Measurements from ENCODE around the gene RAMACL.
A peak's percentile ranks its signal among the peaks of the same experiment; 100 is the strongest.
"Not testable (repeated sequence)": the region's sequence is repeated elsewhere in the genome, so short reads cannot be mapped to it uniquely, and the experiment has no call there.

Gene RAMACL

DNA sequence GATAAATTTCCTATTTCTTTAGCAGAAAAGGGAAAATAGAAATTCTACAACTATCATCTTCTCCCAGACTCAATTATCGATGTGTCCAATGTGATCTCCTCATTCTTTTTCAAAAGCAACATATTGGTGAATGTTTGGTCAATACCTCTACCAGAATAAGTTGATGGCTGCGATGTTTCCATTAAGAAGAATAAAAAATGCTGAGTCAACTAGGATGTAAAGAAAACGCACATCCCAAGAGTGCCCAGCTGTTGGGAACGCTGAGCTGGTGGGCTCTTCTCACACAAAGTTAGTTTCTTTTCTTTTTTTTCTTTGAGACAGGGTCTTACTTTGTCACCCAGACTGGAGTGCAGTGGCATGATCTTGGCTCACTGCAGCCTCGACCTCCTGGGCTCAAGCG, 39.8 kb downstream of the RAMACL start:
- no peak for DNase-seq (ENCODE audit: low spot score in 2 of 2)
- Mint-ChIP-seq H3K27me3 (peaks cover 17% of the 10 kb centered on the region), H3K27ac (ENCODE audit: low read depth) (no peak overlapping the region), H3K36me3 (ENCODE audit: insufficient read depth) (no peaks in the 10 kb centered on the region), H3K4me3 (no peak overlapping the region), H3K4me1 (peaks cover 8% of the 10 kb centered on the region), H3K9me3 (no peaks in the 10 kb centered on the region)
- no peak for ATAC-seq (replicated peaks; ENCODE audit: extremely low read depth, poor library complexity, severe bottlenecking)

DNA sequence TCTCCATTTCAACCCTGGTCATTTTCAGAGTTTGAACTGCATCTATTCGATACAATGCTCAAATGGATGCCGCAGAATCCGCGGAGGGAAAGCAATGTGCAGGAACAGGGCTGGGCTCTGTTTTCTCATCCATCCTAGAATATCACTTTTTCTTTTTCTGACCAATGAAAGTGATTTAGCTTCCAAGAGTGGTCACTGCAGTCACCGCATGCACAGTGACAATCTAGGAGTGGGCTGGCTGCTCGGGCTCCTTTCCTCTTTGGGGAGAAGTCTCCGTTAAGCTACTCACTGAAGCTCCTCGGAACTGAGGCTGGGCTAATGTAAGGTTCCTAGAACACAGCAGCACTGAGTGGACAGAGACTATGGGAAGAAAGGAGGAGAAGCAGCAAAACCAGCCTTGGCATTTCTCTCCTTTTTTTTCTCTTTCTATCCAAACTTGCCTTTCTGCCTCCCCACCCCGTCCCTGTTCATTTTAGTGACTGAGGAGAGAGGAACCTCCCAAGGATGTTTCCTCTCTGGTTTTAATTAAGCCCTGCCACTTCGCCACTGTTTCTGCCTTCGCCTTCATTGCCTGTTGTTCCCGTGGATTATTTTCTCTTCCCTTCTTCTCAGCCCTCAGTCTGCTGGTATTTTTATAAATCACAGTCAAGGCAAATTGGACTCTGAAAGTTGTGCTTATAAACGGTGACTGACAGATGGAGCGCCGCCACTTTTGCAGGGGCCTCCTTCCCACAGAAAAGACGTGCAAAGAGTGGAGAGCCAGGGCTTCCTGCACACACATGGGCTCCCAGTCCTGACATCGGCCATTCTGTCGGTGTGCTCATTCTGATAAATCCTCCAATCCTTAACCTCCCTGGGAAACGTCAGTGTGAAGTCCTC, 41.1 kb downstream of the RAMACL start:
- peaks cover 21% of the 10 kb centered on the region for H3K4me1 Mint-ChIP-seq
- DNase-seq (ENCODE audit: low spot score in 2 of 2), result no peak
- H3K36me3 Mint-ChIP-seq (ENCODE audit: insufficient read depth), result no peaks in the 10 kb centered on the region
- no peak for ATAC-seq (replicated peaks; ENCODE audit: extremely low read depth, poor library complexity, severe bottlenecking)
- peaks cover 17% of the 10 kb centered on the region for H3K27me3 Mint-ChIP-seq
- no peaks in the 10 kb centered on the region for H3K9me3 Mint-ChIP-seq
- H3K4me3 Mint-ChIP-seq, result no peak overlapping the region
- H3K27ac Mint-ChIP-seq (ENCODE audit: low read depth), result no peak overlapping the region

GRCh38 chr6:166544296-166544605, 42.2 kb downstream of the RAMACL start:
- no peak overlapping the region for H3K4me3 Mint-ChIP-seq
- DNase-seq (ENCODE audit: low spot score in 2 of 2) (no peak), ATAC-seq (replicated peaks; ENCODE audit: extremely low read depth, poor library complexity, severe bottlenecking) (no peak)
- no peak overlapping the region for H3K27ac Mint-ChIP-seq (ENCODE audit: low read depth)
- peaks cover 25% of the 10 kb centered on the region for H3K4me1 Mint-ChIP-seq
- H3K36me3 Mint-ChIP-seq (ENCODE audit: insufficient read depth), result no peaks in the 10 kb centered on the region
- H3K9me3 Mint-ChIP-seq, result no peaks in the 10 kb centered on the region
- H3K27me3 Mint-ChIP-seq, result peaks cover 17% of the 10 kb centered on the region

DNA sequence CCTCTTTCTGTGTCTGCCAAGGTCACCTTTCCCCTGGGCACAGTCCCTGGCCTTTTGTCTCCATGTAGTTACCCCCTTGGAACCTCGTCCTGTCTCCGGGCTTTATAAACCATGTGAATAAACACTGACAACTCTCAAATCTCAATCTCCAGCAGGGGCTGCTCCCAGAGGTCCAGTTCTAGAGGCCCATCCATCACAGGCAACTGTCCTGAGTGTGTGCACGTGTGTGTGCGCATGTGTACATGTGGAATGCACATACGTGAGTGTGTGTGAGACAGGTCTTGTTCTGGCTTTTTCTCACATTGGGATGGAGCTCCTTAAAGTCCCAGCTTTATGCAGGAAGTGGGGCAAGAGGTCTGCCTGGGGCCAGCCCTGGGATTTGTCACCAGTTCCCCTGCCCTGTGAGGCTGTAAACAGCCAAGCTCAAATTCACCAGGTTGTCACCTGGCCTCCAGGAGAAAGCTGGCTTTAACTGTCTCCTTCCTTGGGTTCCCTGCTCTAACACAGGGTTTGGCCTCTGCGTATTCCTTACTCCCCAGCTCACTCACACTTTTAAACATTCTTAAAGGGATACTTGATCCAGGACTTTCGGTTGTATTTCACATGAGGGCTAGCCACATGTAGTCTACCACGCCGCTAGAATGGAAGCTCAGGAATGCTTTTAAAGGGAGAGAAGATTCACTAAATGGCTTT, 42.7 kb downstream of the RAMACL start:
- H3K36me3 Mint-ChIP-seq (ENCODE audit: insufficient read depth), result no peaks in the 10 kb centered on the region
- no peak overlapping the region for H3K27ac Mint-ChIP-seq (ENCODE audit: low read depth)
- DNase-seq (ENCODE audit: low spot score in 2 of 2), result no peak
- H3K4me1 Mint-ChIP-seq, result peaks cover 27% of the 10 kb centered on the region
- H3K9me3 Mint-ChIP-seq, result no peaks in the 10 kb centered on the region
- peaks cover 17% of the 10 kb centered on the region for H3K27me3 Mint-ChIP-seq
- no peak overlapping the region for H3K4me3 Mint-ChIP-seq
- no peak for ATAC-seq (replicated peaks; ENCODE audit: extremely low read depth, poor library complexity, severe bottlenecking)

DNA sequence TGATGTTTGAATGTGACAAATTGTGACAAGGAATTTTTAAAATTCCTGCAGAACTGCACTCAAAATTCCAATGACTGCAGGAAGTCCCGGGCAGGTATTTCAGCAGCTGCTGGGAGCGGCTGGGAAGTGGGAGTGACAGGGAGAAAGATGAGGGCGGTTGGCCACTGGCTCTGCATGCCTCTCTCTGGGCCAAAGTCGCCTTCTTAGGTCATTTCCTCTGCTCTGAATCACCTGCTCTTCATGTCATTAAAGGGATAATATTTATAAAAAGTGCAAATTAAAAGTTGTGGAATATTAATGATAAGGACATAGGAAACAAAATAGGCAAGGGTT, 43.9 kb downstream of the RAMACL start:
- Mint-ChIP-seq H3K4me1 (peaks cover 33% of the 10 kb centered on the region), H3K27ac (ENCODE audit: low read depth) (peak overlapping the region; percentile 92), H3K9me3 (no peaks in the 10 kb centered on the region), H3K27me3 (peaks cover 8% of the 10 kb centered on the region), H3K4me3 (no peak overlapping the region), H3K36me3 (ENCODE audit: insufficient read depth) (peaks cover 2% of the 10 kb centered on the region)
- no peak for ATAC-seq (replicated peaks; ENCODE audit: extremely low read depth, poor library complexity, severe bottlenecking)
- no peak for DNase-seq (ENCODE audit: low spot score in 2 of 2)

DNA sequence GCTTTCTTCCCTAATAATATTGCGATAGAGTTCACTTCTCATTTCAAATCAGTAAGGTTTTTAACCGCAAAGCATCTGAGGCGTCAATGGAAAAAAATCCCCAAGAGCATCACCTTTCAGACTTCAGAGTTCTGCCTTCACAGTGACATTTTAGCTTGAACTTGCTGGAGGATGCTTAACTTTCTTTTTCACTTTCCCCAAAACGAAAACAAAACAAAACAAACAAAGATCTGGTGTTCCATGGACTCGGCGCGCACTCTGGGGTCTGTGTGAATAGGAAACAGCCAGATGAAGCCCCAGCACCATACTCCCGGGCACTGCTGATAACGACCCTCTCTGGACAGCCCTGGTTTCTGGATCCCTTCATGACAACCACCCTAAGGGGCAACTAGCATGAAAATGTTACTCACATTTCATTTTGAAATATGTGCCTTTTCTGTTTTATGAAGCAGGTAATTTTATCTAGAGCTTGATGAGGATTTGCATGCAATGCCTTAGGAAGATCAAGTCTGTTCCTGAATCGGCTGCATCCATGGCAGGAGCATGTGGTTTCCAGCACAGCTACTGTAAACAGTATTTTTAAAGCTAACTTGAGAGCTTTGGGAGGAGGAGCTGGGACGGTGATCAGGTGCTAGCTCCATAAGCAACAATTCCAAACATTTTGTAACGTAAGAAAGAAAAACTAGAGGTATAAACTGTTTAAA, 44.5 kb downstream of the RAMACL start:
- Mint-ChIP-seq H3K4me1 (peaks cover 33% of the 10 kb centered on the region), H3K27ac (ENCODE audit: low read depth) (peak overlapping the region; percentile 92), H3K27me3 (peaks cover 3% of the 10 kb centered on the region), H3K9me3 (no peaks in the 10 kb centered on the region), H3K4me3 (peak overlapping the region; percentile 84), H3K36me3 (ENCODE audit: insufficient read depth) (peaks cover 2% of the 10 kb centered on the region)
- ATAC-seq (replicated peaks; ENCODE audit: extremely low read depth, poor library complexity, severe bottlenecking), result peak; percentile 27
- DNase-seq (ENCODE audit: low spot score in 2 of 2), result no peak

DNA sequence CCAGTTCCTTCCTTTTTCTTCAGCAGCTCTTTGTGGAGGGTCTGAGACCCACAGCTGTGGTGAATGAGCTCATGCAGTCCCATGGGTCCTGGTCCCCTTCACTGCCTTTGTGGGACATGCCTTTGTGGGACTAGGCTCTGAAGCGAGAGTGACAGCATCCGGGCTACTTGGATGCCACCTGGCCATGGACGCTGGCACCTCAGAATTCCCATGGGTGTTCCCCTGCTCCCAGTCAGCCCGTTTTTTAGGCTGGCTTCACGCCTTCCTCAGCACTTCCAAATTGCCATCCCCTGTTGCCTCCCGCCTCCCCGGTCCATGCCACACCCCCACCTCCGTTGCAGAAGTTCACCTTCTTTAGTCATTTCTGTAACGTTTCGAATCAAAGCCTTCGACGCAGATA, 45.1 kb downstream of the RAMACL start:
- DNase-seq (ENCODE audit: low spot score in 2 of 2) (no peak), ATAC-seq (replicated peaks; ENCODE audit: extremely low read depth, poor library complexity, severe bottlenecking) (no peak)
- H3K27ac Mint-ChIP-seq (ENCODE audit: low read depth), result peak overlapping the region; percentile 92
- H3K27me3 Mint-ChIP-seq, result no peaks in the 10 kb centered on the region
- H3K9me3 Mint-ChIP-seq, result no peaks in the 10 kb centered on the region
- H3K4me3 Mint-ChIP-seq, result peak overlapping the region; percentile 84
- peaks cover 2% of the 10 kb centered on the region for H3K36me3 Mint-ChIP-seq (ENCODE audit: insufficient read depth)
- H3K4me1 Mint-ChIP-seq, result peaks cover 33% of the 10 kb centered on the region

DNA sequence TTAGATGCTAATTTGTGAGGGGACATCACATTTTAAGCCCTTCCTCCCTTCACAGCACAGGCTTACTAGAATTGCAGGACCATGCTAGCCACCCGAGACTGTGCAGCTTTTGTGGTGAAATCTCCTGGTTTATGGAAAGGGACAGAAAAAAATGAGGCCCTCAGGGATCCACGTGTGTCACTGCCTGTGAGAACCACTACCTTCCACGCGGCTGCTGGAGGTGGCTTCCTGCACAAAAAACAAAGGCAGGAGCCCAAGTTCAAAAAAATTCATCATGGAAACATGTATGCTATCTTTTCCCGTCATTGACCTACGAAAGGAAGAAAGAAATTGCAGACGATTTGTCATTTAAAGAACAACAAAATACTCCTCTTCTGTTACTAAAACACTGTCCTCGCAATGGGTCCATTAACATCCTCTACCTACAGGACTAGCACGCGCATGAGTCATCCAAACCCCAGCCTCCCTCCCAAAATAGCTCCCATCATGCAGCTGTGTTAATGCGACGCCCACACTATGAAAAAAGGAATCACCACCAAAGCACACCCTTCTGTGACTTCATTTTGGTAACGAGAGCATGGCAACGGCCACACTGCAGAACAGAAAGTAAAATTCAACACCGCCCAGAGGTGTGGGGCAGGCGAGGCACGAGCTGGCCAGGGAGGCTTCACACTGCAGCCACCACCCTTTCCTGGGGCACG, 45.7 kb downstream of the RAMACL start:
- DNase-seq (ENCODE audit: low spot score in 2 of 2), result peak; percentile 17 to 60
- peaks cover 33% of the 10 kb centered on the region for H3K4me1 Mint-ChIP-seq
- peak; percentile 92 for ATAC-seq (replicated peaks; ENCODE audit: extremely low read depth, poor library complexity, severe bottlenecking)
- H3K9me3 Mint-ChIP-seq, result no peaks in the 10 kb centered on the region
- peaks cover 2% of the 10 kb centered on the region for H3K36me3 Mint-ChIP-seq (ENCODE audit: insufficient read depth)
- H3K27ac Mint-ChIP-seq (ENCODE audit: low read depth), result peak overlapping the region; percentile 92
- H3K27me3 Mint-ChIP-seq, result no peaks in the 10 kb centered on the region
- H3K4me3 Mint-ChIP-seq, result peak overlapping the region; percentile 84

GRCh38 chr6:166539543-166539942, 46.9 kb downstream of the RAMACL start:
- ATAC-seq (replicated peaks; ENCODE audit: extremely low read depth, poor library complexity, severe bottlenecking) (no peak), DNase-seq (ENCODE audit: low spot score in 2 of 2) (no peak)
- H3K9me3 Mint-ChIP-seq, result no peaks in the 10 kb centered on the region
- H3K36me3 Mint-ChIP-seq (ENCODE audit: insufficient read depth), result peaks cover 2% of the 10 kb centered on the region
- peaks cover 33% of the 10 kb centered on the region for H3K4me1 Mint-ChIP-seq
- H3K27ac Mint-ChIP-seq (ENCODE audit: low read depth), result peak overlapping the region; percentile 49
- H3K27me3 Mint-ChIP-seq, result no peaks in the 10 kb centered on the region
- H3K4me3 Mint-ChIP-seq, result no peak overlapping the region

DNA sequence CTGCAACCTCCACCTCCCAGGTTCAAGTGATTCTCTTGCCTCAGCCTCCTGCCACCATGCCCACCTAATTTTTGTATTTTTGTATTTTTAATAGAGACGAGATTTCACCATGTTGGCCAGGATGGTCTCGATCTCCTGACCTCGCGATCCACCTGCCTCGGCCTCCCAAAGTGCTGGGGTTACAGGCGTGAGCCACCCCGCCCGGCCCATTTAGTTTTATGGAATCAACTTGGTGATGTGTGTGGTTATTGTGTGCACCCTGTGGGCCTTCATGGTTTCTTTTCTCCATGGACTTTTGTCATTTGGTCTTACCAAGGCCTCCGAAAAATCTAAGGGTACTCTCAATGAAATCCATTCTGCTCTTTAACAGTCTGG, 47.5 kb downstream of the RAMACL start:
- DNase-seq (ENCODE audit: low spot score in 2 of 2); H3K4me3 Mint-ChIP-seq; H3K9me3 Mint-ChIP-seq; ATAC-seq (replicated peaks; ENCODE audit: extremely low read depth, poor library complexity, severe bottlenecking); H3K27me3 Mint-ChIP-seq; H3K36me3 Mint-ChIP-seq (ENCODE audit: insufficient read depth): not testable (repeated sequence)
- H3K27ac Mint-ChIP-seq (ENCODE audit: low read depth), result peak overlapping the region; percentile 49
- peaks cover 33% of the 10 kb centered on the region for H3K4me1 Mint-ChIP-seq

DNA sequence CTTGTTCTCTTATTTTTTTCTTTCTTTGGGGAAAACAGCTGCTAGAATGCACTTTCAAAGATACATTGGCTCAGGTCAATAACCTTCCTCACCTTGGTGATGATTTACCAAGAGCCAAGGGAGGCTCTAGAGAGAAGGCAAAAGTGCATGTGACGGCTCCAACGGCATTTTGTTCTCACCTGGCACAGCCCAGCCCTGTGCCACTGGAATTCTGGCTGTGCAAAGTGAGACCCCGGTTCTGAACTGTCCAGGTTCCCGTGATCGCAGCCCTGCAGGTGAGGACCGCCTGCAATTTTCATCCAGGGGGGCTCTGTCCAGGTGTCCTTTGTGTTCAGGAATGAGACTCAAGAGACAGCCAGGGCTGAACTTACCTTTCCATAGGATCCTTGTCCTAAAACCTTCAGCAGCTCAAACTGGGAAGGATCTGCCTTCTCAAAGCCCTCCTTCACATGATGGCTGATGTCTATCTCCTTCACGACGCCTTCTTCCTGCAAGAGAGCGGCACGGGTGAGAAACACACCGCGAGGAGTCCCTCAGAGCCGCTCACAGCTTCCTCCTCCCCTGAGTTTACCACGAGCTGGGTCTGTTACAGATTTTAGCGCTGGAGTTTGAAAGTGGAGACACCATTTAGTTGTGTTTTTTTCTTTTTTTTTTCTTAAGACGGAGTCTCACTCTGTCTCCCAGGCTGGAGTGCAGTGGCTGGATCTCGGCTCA, 48.0 kb downstream of the RAMACL start:
- DNase-seq (ENCODE audit: low spot score in 2 of 2) (no peak), ATAC-seq (replicated peaks; ENCODE audit: extremely low read depth, poor library complexity, severe bottlenecking) (no peak)
- no peak overlapping the region for H3K4me3 Mint-ChIP-seq
- peaks cover 33% of the 10 kb centered on the region for H3K4me1 Mint-ChIP-seq
- H3K36me3 Mint-ChIP-seq (ENCODE audit: insufficient read depth), result peaks cover 2% of the 10 kb centered on the region
- no peaks in the 10 kb centered on the region for H3K9me3 Mint-ChIP-seq
- H3K27ac Mint-ChIP-seq (ENCODE audit: low read depth), result no peak overlapping the region
- H3K27me3 Mint-ChIP-seq, result no peaks in the 10 kb centered on the region

Data from central memory CD8-positive, alpha-beta T cell (primary cell).